GM03348 (cell line): Measurements from ENCODE around the gene ZNF853.
"Not testable (repeated sequence)": the region's sequence is repeated elsewhere in the genome, so short reads cannot be mapped to it uniquely, and the experiment has no call there.

Source experiments
- DNase-seq: peaks from one replicate; pipeline ENCODE4 v3.0.0; 2012; ENCODE audit warnings: low spot score

ZNF853 gene

GRCh38 chr7:6652446-6653011, 37.1 kb downstream of the ZNF853 start:
- no peak for DNase-seq

DNA sequence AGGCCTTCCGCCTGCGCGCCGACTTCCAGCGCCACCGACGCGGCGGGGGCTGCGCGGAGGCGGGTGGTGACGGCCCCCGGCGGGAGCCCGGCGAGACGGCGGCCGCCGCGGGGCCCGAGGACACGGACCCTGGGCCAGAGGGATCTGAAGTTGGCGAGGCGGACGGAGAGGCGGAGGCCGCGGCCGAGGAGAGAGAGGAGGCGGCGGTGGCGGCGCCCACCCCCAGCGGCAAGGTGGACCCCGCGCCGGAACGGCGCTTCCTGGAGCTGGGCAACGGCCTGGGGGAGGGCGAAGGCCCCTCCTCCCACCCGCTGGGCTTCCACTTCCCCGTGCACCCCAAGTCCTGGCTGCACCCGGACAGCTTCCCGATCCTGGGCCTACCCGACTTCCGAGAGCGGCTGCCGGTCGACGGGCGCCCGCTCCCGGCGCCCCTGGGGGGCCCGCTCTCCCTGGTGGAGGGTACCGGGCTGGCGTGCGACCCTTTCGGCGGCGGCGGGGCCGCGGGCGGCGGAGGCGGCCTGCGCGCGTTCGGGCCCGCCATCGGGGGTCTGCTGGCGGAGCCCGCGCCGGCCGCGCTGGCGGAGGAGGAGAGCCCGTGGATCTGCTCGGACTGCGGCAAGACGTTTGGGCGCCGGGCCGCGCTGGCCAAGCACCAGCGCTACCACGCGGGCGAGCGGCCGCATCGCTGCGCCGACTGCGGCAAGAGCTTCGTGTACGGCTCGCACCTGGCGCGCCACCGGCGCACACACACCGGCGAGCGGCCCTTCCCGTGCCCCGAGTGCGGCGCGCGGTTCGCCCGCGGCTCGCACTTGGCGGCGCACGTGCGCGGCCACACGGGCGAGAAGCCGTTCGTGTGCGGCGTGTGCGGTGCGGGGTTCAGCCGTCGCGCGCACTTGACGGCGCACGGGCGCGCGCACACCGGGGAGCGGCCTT, 37.9 kb downstream of the ZNF853 start:
- no peak for DNase-seq

DNA sequence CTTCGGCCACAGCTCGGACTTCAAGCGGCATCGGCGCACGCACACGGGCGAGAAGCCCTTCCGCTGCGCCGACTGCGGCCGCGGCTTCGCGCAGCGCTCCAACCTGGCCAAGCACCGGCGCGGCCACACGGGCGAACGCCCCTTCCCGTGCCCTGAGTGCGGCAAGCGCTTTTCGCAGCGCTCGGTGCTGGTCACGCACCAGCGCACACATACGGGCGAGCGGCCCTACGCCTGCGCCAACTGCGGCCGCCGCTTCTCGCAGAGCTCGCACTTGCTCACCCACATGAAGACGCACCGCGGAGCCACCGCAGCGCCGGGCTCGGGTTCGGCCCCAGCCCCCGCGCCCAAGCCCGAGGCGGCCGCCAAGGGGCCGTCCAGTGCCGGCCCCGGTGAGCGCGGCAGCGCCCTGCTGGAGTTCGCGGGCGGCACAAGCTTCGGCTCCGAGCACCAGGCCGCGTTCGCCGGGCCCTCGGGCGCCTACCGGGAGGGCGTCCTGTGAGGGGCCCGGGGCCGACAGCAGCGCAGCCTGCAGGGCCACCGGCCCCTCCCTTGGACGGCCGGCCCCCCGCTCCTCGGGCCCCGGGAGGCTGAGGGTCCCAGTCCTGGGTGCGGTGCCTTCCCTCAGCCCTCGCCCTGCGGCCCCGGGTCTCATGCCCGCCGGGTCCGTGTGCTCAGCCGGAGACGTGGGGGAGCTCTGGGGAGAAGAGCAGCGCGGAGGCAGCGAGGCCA, 38.9 kb downstream of the ZNF853 start:
- no peak for DNase-seq

DNA sequence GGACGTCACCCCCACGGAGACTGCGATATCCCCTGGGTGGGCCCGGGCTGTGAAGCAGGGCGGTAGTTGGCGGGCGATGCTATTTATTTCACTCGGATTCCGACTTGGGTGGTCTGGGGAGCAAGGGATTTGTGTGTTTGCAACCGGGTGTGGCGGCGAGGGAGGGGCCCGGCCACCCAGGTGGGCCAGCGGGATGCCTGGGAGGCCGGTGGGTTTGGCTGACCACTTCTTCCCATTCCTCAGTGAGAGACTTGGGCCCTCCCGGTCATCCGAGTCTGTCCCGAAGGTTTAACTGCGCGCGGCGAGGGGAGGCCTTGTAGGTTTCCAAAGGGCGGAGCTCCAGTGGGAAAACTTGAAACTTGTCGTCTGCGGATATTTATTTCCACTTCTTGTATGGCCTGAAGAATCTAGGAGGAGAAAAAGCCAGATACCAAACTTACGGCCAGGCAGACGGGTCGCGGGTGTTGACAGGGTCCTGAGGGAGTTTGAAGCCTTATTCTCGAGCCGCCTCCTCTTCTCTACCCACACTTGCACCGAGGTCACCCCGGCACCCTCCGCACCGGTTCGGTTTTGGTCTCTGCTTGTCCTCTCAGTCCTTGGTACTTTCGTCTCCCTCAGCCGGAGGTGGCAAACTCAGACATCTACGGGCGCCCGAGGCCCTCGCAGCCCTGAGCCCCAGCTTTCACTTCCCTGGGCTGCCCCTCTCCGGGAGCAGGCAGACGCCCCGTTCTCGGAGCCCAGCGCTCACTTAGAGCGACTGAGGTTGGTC, 39.6 kb downstream of the ZNF853 start:
- no peak for DNase-seq

- DNase-seq, result no peak
These were observed 40.4 kb downstream of the ZNF853 start for GRCh38 chr7:6655636-6656385.

GRCh38 chr7:6656413-6656812, 41.0 kb downstream of the ZNF853 start:
- no peak for DNase-seq

- DNase-seq, result no peak
These were observed 43.4 kb downstream of the ZNF853 start for GRCh38 chr7:6658618-6659345.

- DNase-seq, result not testable (repeated sequence)
These were observed 55.4 kb downstream of the ZNF853 start for GRCh38 chr7:6670851-6671250.
